T-helper 1 cell treated with Interleukin-12 subunit alpha and Interleukin-12 subunit beta and Interleukin-4 antibody, amounts not matched to agents 30 μg/mL and 1 μg/mL, for 36 hours (primary cell): Measurements from ENCODE around the gene MRPL12.

Source experiments
- H3K27ac Mint-ChIP-seq: one replicate; pipeline ENCODE4 v1.8.0; 2021; ENCODE audit warnings: mild to moderate bottlenecking, mixed read lengths
- H3K27me3 Mint-ChIP-seq: one replicate; pipeline ENCODE4 v1.8.0; 2021; ENCODE audit warnings: low read depth, mixed read lengths
- H3K36me3 Mint-ChIP-seq: one replicate; pipeline ENCODE4 v1.8.0; 2021; ENCODE audit warnings: low read depth, mixed read lengths
- H3K4me1 Mint-ChIP-seq: one replicate; pipeline ENCODE4 v1.8.0; 2021; ENCODE audit warnings: low read depth, mixed read lengths
- H3K4me3 Mint-ChIP-seq: one replicate; pipeline ENCODE4 v1.8.0; 2021; ENCODE audit warnings: mild to moderate bottlenecking, moderate library complexity, mixed read lengths
- H3K9me3 Mint-ChIP-seq: one replicate; pipeline ENCODE4 v1.8.0; 2021; ENCODE audit warnings: mixed read lengths

MRPL12 gene

GRCh38 chr17:81688616-81689015 is 14.6 kb upstream of the MRPL12 start:
- Mint-ChIP-seq H3K27ac (no peak overlapping the region), H3K4me3 (no peak overlapping the region), H3K27me3 (no peaks in the 10 kb centered on the region), H3K9me3 (no peaks in the 10 kb centered on the region), H3K36me3 (peaks cover 35% of the 10 kb centered on the region), H3K4me1 (peaks cover 11% of the 10 kb centered on the region)

- H3K9me3 Mint-ChIP-seq = no peaks in the 10 kb centered on the region
- H3K27me3 Mint-ChIP-seq = no peaks in the 10 kb centered on the region
- H3K27ac Mint-ChIP-seq = no peak overlapping the region
- H3K4me3 Mint-ChIP-seq = no peak overlapping the region
- H3K36me3 Mint-ChIP-seq = peaks cover 30% of the 10 kb centered on the region
- H3K4me1 Mint-ChIP-seq = peaks cover 2% of the 10 kb centered on the region
Observed at GRCh38 chr17:81690066-81690465, 13.1 kb upstream of the MRPL12 start.

DNA sequence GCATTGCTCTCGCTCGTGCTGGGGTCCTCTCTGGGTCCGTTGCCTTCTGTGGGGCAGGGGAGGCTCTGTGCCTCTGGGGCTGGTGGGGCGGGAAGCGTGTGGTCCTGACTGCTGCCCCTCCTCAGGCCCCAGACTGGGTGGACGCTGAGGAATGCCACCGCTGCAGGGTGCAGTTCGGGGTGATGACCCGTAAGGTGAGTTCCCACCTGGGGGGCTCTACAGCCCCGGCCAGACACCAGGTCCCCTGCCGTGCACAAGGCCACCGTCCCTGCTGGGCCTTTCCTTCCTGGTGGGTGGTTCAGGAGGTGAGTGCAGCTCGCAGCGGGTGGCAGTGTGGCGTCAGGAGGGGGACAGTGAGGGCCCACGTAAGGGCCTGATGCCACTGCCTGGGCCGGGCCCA is 12.6 kb upstream of the MRPL12 start:
- H3K36me3 Mint-ChIP-seq = peaks cover 26% of the 10 kb centered on the region
- H3K27ac Mint-ChIP-seq = no peak overlapping the region
- H3K4me1 Mint-ChIP-seq = peaks cover 2% of the 10 kb centered on the region
- no peaks in the 10 kb centered on the region for H3K27me3 Mint-ChIP-seq
- H3K4me3 Mint-ChIP-seq = no peak overlapping the region
- no peaks in the 10 kb centered on the region for H3K9me3 Mint-ChIP-seq

DNA sequence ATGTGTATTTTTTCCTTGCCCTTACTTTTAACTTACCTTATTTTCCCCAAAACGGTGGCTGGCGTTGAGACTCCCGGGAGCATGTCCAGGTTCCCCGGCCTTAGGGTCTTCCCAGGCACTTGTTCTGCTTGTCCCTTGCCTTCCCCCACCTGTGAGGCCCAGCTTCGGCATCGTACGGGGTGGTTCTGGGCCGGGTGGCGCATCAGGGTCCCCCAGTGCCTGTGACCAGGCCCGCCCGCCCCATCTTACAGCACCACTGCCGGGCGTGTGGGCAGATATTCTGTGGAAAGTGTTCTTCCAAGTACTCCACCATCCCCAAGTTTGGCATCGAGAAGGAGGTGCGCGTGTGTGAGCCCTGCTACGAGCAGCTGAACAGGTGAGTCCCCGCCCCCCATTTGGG is 12.0 kb upstream of the MRPL12 start:
- H3K36me3 Mint-ChIP-seq = peaks cover 23% of the 10 kb centered on the region
- H3K27me3 Mint-ChIP-seq = no peaks in the 10 kb centered on the region
- H3K27ac Mint-ChIP-seq = no peak overlapping the region
- H3K4me1 Mint-ChIP-seq = peaks cover 2% of the 10 kb centered on the region
- no peak overlapping the region for H3K4me3 Mint-ChIP-seq
- H3K9me3 Mint-ChIP-seq = no peaks in the 10 kb centered on the region

GRCh38 chr17:81691608-81692007 is 11.6 kb upstream of the MRPL12 start:
- H3K36me3 Mint-ChIP-seq = peaks cover 21% of the 10 kb centered on the region
- H3K4me3 Mint-ChIP-seq = no peak overlapping the region
- no peaks in the 10 kb centered on the region for H3K27me3 Mint-ChIP-seq
- H3K9me3 Mint-ChIP-seq = no peaks in the 10 kb centered on the region
- H3K4me1 Mint-ChIP-seq = peaks cover 2% of the 10 kb centered on the region
- H3K27ac Mint-ChIP-seq = no peak overlapping the region

DNA sequence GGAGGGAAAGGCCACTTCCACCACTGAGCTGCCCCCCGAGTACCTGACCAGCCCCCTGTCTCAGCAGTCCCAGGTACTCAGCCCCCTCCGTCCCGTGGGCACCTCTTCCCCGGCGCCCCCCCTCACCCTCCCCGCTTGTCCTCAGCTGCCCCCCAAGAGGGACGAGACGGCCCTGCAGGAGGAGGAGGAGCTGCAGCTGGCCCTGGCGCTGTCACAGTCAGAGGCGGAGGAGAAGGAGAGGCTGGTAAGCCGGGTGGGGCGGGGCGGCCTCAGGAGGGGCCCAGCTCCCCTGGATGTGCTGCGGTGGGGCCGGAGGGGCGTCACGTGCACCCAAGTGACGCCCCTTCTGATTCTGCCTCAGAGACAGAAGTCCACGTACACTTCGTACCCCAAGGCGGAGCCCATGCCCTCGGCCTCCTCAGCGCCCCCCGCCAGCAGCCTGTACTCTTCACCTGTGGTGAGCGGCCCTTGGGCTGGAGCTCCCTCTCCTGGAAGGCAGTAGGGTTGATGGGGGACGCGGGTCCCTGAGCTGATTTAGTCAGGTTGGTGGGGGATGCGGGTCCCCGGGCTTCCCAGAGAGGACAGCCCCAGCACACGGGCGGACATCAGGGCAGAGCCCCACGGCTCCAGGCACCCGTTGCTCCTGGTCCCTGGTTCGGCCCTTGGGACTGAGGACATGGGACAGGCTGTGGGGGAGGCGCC is 9.5 kb upstream of the MRPL12 start:
- no peaks in the 10 kb centered on the region for H3K4me1 Mint-ChIP-seq
- H3K36me3 Mint-ChIP-seq = peaks cover 21% of the 10 kb centered on the region
- no peaks in the 10 kb centered on the region for H3K9me3 Mint-ChIP-seq

GRCh38 chr17:81694810-81695209 is 8.4 kb upstream of the MRPL12 start:
- Mint-ChIP-seq H3K9me3 (no peaks in the 10 kb centered on the region), H3K27me3 (no peaks in the 10 kb centered on the region), H3K4me3 (no peak overlapping the region), H3K36me3 (peaks cover 15% of the 10 kb centered on the region), H3K27ac (no peak overlapping the region), H3K4me1 (no peaks in the 10 kb centered on the region)

More for the DNA sequence above, 9.5 kb upstream of the MRPL12 start:
- Mint-ChIP-seq H3K4me3 (no peak overlapping the region), H3K27ac (no peak overlapping the region), H3K27me3 (no peaks in the 10 kb centered on the region)

- H3K9me3 Mint-ChIP-seq = no peaks in the 10 kb centered on the region
- H3K36me3 Mint-ChIP-seq = peaks cover 15% of the 10 kb centered on the region
- no peak overlapping the region for H3K27ac Mint-ChIP-seq
- no peak overlapping the region for H3K4me3 Mint-ChIP-seq
- no peaks in the 10 kb centered on the region for H3K27me3 Mint-ChIP-seq
- H3K4me1 Mint-ChIP-seq = no peaks in the 10 kb centered on the region
Observed at GRCh38 chr17:81695211-81695610, 8.0 kb upstream of the MRPL12 start.

GRCh38 chr17:81695801-81696200 is 7.4 kb upstream of the MRPL12 start:
- H3K36me3 Mint-ChIP-seq = peaks cover 17% of the 10 kb centered on the region
- H3K4me3 Mint-ChIP-seq = no peak overlapping the region
- no peak overlapping the region for H3K27ac Mint-ChIP-seq
- no peaks in the 10 kb centered on the region for H3K9me3 Mint-ChIP-seq
- H3K27me3 Mint-ChIP-seq = no peaks in the 10 kb centered on the region
- peaks cover under 1% of the 10 kb centered on the region for H3K4me1 Mint-ChIP-seq

DNA sequence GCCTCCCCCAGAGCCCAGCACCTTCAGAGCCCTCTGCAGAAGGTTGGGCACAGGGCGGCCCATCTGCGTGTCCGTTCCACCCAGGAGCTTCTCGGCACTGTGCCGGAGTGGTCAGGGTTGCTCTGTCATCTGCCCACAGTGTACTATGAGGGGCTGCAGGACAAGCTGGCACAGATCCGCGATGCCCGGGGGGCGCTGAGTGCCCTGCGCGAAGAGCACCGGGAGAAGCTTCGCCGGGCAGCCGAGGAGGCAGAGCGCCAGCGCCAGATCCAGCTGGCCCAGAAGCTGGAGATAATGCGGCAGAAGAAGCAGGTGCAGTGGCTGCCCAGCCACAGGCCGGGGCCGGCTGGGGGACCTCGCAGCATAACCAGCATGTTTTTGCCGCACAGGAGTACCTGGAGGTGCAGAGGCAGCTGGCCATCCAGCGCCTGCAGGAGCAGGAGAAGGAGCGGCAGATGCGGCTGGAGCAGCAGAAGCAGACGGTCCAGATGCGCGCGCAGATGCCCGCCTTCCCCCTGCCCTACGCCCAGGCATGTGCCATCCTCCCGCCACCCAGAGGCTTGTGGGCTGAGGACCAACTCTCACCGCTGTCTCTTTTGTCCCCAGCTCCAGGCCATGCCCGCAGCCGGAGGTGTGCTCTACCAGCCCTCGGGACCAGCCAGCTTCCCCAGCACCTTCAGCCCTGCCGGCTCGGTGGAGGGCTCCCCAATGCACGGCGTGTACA is 6.8 kb upstream of the MRPL12 start:
- Mint-ChIP-seq H3K4me1 (peaks cover 4% of the 10 kb centered on the region), H3K27me3 (no peaks in the 10 kb centered on the region), H3K4me3 (no peak overlapping the region), H3K9me3 (no peaks in the 10 kb centered on the region), H3K27ac (no peak overlapping the region), H3K36me3 (peaks cover 19% of the 10 kb centered on the region)

DNA sequence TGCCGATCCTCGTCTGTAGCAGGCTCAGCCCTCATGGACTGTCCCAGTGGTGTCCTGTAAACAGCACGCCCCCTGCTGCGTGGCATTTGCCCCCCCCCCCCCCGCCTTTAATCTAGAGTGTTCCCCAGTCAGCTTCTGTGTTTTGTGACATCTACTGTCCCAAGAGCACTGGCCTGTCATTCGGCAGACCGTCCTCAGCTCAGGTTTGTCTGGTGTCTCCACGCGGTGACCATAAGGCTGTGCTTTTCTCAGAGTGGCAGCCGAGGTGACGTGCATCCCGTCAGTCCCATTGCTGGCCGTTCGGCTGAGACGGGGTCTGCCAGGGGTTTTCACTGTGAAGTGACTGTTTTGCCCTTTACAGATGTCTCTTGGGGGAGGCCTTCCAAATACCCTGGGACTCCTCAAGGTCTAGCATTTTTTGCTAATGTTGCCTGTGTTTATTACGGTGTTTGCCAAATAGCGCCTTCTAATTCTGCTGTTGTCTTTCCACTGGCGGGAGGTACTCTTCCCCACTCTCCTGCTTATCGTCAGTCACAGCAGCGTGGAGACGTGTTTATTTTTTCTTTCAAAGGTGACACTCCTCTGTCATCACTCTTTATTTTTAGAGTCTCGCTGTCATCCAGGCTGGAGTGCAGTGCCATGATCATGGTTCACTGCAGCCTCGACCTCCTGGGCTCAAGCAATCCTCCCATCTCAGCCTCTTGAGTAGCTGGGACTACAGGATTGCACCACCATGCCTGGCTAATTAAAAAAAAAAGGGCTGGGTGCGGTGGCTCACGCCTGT is 5.7 kb upstream of the MRPL12 start:
- peaks cover 20% of the 10 kb centered on the region for H3K36me3 Mint-ChIP-seq
- H3K27ac Mint-ChIP-seq = no peak overlapping the region
- H3K9me3 Mint-ChIP-seq = no peaks in the 10 kb centered on the region
- H3K4me3 Mint-ChIP-seq = no peak overlapping the region
- no peaks in the 10 kb centered on the region for H3K27me3 Mint-ChIP-seq
- H3K4me1 Mint-ChIP-seq = peaks cover 7% of the 10 kb centered on the region

DNA sequence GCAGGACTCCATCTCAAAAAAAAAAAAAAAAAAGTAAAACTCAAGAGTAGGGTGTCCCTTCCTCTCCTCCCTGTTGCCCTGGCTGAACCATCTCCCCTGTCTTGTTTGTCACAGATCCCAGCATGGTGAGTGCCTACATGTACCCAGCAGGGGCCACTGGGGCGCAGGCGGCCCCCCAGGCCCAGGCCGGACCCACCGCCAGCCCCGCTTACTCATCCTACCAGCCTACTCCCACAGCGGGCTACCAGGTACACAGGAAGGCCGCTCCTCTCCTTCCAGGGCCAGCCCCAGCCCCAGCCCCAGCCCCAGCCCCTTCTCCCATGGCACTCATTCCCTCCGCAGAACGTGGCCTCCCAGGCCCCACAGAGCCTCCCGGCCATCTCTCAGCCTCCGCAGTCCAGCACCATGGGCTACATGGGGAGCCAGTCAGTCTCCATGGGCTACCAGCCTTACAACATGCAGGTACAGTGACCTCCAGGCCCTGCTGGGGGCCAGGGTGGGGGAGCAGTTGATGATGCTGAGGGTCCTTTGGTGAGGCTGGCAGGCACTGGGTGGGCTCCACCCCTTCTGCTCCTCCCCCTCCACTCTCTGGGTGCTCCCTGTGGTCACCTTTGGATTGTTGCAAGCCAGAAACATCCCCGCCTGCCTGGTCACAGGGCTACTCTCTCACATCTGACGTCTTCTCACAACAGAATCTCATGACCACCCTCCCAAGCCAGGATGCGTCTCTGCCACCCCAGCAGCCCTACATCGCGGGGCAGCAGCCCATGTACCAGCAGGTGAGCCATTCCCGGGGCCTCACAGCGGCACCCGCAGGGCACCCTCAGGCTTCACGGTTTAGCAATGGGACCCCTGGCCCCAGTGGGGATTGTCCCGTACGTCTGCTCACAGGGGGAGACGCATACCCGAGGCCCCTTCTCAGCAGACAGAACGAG is 2.5 kb upstream of the MRPL12 start:
- Mint-ChIP-seq H3K4me3 (peak overlapping the region; percentile 90), H3K27me3 (no peaks in the 10 kb centered on the region), H3K4me1 (peaks cover 12% of the 10 kb centered on the region), H3K36me3 (peaks cover 32% of the 10 kb centered on the region), H3K27ac (no peak overlapping the region), H3K9me3 (no peaks in the 10 kb centered on the region)

- H3K4me1 Mint-ChIP-seq = peaks cover 12% of the 10 kb centered on the region
- peaks cover 39% of the 10 kb centered on the region for H3K36me3 Mint-ChIP-seq
Observed at GRCh38 chr17:81701288-81702071, 1.7 kb upstream of the MRPL12 start.

More at GRCh38 chr17:81701288-81702071, 1.7 kb upstream of the MRPL12 start:
- peak overlapping the region; percentile 90 for H3K4me3 Mint-ChIP-seq
- H3K27me3 Mint-ChIP-seq = no peaks in the 10 kb centered on the region
- H3K9me3 Mint-ChIP-seq = no peaks in the 10 kb centered on the region
- H3K27ac Mint-ChIP-seq = no peak overlapping the region
